ENCODE measurements around the gene GDA.

The GDA gene

DNA sequence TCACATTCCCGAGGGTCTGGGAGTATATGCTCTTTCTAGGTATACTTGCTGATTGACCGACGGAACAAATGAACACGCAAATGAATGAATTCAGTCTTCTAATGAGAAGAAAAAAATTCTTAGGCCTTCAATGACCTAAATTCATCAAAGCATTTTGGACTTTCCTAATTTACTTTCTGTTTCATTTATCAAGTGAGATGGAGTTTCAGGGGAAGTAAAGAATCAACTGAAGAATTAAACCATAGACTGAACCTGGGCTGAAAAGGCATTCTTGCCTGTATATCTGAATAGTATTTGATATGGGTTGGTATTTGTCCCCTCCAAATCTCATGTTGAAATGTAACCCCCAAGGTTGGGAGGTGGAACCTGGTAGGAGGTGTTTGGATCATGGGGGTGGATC, 151.6 kb downstream of the GDA start:
- H2AFZ ChIP-seq (ENCODE audit: low read depth, low read length), result no peak overlapping the region
- peaks cover 22% of the 10 kb centered on the region for H3K4me1 ChIP-seq (ENCODE audit: low read length)
- H3K27me3 ChIP-seq (ENCODE audit: low read depth, low read length), result no peaks in the 10 kb centered on the region
- peak overlapping the region; percentile 50 for H3K4me2 ChIP-seq (ENCODE audit: low read length)
- no peaks in the 10 kb centered on the region for H4K20me1 ChIP-seq (ENCODE audit: insufficient read depth, low read length)
- TF ChIP-seq, protein P1, sequence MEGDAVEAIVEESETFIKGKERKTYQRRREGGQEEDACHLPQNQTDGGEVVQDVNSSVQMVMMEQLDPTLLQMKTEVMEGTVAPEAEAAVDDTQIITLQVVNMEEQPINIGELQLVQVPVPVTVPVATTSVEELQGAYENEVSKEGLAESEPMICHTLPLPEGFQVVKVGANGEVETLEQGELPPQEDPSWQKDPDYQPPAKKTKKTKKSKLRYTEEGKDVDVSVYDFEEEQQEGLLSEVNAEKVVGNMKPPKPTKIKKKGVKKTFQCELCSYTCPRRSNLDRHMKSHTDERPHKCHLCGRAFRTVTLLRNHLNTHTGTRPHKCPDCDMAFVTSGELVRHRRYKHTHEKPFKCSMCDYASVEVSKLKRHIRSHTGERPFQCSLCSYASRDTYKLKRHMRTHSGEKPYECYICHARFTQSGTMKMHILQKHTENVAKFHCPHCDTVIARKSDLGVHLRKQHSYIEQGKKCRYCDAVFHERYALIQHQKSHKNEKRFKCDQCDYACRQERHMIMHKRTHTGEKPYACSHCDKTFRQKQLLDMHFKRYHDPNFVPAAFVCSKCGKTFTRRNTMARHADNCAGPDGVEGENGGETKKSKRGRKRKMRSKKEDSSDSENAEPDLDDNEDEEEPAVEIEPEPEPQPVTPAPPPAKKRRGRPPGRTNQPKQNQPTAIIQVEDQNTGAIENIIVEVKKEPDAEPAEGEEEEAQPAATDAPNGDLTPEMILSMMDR (IDR thresholded peaks at IDR 0.05; ENCODE audit: low read depth, low read length), result no peak
- no peak for TF ChIP-seq EZH2phosphoT487 (IDR thresholded peaks at IDR 0.05; ENCODE audit: low read depth)
- H3K9ac ChIP-seq (ENCODE audit: low read length), result no peak overlapping the region
- H3K27ac ChIP-seq (ENCODE audit: low read length), result peak overlapping the region; percentile 33; the same call in 1 of the 2 replicates
- H3K4me3 ChIP-seq (ENCODE audit: low read length), result peak overlapping the region; percentile 2; the same call in 1 of the 2 replicates
- H3K9me3 ChIP-seq (ENCODE audit: insufficient read depth, low read length), result no peaks in the 10 kb centered on the region
- no peaks in the 10 kb centered on the region for H3K79me2 ChIP-seq (ENCODE audit: low read length)
- no peaks in the 10 kb centered on the region for H3K36me3 ChIP-seq (replicated peaks; ENCODE audit: low read depth, low read length)
